ENCODE measurements around the gene CEP68.
"Not testable (repeated sequence)": the region's sequence is repeated elsewhere in the genome, so short reads cannot be mapped to it uniquely, and the experiment has no call there.

CEP68 gene

DNA sequence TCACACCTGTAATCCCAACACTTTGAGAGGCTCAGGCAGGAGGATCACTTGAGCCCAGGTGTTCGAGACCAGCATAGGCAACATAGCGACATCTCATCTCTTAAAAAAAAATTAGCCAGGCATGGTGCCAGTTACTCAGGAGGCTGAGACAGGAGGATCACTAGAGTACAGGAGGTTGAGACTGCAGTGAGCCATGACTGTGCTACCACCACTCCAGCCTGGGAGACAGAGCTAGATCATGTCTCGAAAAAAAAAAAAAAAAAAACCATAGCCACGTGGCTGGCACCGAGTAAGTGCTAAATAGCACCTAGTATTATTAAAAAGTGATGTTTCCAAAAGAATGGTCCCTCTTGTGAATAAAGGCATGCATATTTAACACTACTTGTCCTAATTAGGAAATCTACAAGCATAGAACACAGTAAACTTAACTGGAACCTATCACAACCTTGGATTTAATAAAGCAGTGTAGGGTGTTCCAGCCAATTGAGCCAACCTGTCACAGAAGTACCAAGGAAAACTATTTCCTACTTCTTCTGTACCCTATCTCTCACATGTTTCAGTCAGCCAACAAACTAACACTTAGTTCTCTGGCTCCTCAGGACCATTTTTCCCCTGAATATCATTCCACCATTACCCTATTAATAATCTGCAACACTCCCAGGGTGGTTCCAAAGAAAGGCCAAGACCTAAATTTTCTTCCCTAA, 64.9 kb downstream of the CEP68 start:
- peaks cover 60% of the 10 kb centered on the region for H4K20me1 ChIP-seq (ENCODE audit: insufficient read depth)
- peaks cover 68% of the 10 kb centered on the region for H3K4me1 ChIP-seq (ENCODE audit: low read depth, poor library complexity, severe bottlenecking)
- no peaks in the 10 kb centered on the region for H3K36me3 ChIP-seq (ENCODE audit: insufficient read depth)
- H3K27ac ChIP-seq: no peak overlapping the region
- H3K9ac ChIP-seq: no peak overlapping the region
- H2AFZ ChIP-seq (ENCODE audit: low read depth): no peak overlapping the region
- H3K79me2 ChIP-seq (ENCODE audit: insufficient read depth, low read depth): peaks cover 98% of the 10 kb centered on the region
- no peak overlapping the region for H3K4me2 ChIP-seq
- H3K27me3 ChIP-seq (ENCODE audit: insufficient read depth, low read depth): no peaks in the 10 kb centered on the region
- TF ChIP-seq, protein P1, sequence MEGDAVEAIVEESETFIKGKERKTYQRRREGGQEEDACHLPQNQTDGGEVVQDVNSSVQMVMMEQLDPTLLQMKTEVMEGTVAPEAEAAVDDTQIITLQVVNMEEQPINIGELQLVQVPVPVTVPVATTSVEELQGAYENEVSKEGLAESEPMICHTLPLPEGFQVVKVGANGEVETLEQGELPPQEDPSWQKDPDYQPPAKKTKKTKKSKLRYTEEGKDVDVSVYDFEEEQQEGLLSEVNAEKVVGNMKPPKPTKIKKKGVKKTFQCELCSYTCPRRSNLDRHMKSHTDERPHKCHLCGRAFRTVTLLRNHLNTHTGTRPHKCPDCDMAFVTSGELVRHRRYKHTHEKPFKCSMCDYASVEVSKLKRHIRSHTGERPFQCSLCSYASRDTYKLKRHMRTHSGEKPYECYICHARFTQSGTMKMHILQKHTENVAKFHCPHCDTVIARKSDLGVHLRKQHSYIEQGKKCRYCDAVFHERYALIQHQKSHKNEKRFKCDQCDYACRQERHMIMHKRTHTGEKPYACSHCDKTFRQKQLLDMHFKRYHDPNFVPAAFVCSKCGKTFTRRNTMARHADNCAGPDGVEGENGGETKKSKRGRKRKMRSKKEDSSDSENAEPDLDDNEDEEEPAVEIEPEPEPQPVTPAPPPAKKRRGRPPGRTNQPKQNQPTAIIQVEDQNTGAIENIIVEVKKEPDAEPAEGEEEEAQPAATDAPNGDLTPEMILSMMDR (conservative IDR thresholded peaks at IDR 0.05; ENCODE audit: low read depth, low read length): no peak
- H3K4me3 ChIP-seq (IDR thresholded peaks at IDR 0.05; ENCODE audit: insufficient read depth, low read depth, low read length): no peak overlapping the region

DNA sequence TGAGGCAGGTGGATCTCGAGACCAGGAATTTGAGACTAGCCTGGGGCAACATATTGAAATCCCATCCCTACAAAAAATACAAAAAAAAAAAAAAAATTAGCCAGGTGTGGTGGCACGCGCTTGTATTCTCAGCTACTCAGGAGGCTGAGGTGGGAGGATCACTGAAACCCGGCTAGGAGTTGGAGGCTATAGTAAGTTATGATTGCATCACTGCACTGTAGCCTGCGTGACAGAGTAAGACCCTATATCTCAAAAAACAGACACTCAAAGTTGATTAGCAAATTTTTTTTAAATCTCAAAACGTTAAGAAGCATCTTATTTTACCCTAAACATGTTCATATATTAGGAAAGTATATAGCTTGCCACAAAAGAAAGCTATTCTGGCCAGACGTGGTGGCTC, 66.1 kb downstream of the CEP68 start:
- no peak overlapping the region for H3K4me3 ChIP-seq (IDR thresholded peaks at IDR 0.05; ENCODE audit: insufficient read depth, low read depth, low read length)
- no peaks in the 10 kb centered on the region for H3K27me3 ChIP-seq (ENCODE audit: insufficient read depth, low read depth)
- H3K27ac ChIP-seq: no peak overlapping the region
- H2AFZ ChIP-seq (ENCODE audit: low read depth): no peak overlapping the region
- no peak overlapping the region for H3K9ac ChIP-seq
- H3K36me3 ChIP-seq (ENCODE audit: insufficient read depth): no peaks in the 10 kb centered on the region
- TF ChIP-seq, protein P1 (conservative IDR thresholded peaks at IDR 0.05; ENCODE audit: low read depth, low read length): no peak
- H3K4me1 ChIP-seq (ENCODE audit: low read depth, poor library complexity, severe bottlenecking): peaks cover 76% of the 10 kb centered on the region
- H4K20me1 ChIP-seq (ENCODE audit: insufficient read depth): peaks cover 62% of the 10 kb centered on the region
- H3K79me2 ChIP-seq (ENCODE audit: insufficient read depth, low read depth): peaks cover 98% of the 10 kb centered on the region
- H3K4me2 ChIP-seq: no peak overlapping the region

DNA sequence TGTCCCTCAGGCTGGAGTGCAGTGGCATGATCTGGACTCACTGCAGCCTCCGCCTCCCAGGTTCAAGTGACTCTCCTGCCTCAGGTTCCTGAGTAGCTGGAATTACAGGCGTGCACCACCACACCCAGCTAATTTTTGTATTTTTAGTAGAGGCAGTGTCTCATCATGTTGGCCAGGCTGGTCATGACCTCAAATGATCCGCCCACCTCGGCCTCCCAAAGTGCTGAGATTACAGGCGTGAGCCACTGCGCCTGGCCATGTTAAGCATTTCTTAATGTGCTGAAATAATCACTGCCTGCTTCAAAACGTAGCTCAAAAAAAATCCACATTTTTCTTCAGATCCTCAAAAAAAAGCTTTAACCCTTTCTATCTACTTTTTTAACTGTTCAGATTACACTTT, 69.2 kb downstream of the CEP68 start:
- peaks cover 58% of the 10 kb centered on the region for H3K4me1 ChIP-seq (ENCODE audit: low read depth, poor library complexity, severe bottlenecking)
- not testable (repeated sequence) for H3K36me3 ChIP-seq (ENCODE audit: insufficient read depth); H3K9ac ChIP-seq; H3K27me3 ChIP-seq (ENCODE audit: insufficient read depth, low read depth); H2AFZ ChIP-seq (ENCODE audit: low read depth); H3K4me3 ChIP-seq (IDR thresholded peaks at IDR 0.05; ENCODE audit: insufficient read depth, low read depth, low read length); H3K27ac ChIP-seq
- H4K20me1 ChIP-seq (ENCODE audit: insufficient read depth): peaks cover 53% of the 10 kb centered on the region
- peaks cover 95% of the 10 kb centered on the region for H3K79me2 ChIP-seq (ENCODE audit: insufficient read depth, low read depth)
- H3K4me2 ChIP-seq: peak overlapping the region; percentile 8; the same call in 1 of the 2 replicates

DNA sequence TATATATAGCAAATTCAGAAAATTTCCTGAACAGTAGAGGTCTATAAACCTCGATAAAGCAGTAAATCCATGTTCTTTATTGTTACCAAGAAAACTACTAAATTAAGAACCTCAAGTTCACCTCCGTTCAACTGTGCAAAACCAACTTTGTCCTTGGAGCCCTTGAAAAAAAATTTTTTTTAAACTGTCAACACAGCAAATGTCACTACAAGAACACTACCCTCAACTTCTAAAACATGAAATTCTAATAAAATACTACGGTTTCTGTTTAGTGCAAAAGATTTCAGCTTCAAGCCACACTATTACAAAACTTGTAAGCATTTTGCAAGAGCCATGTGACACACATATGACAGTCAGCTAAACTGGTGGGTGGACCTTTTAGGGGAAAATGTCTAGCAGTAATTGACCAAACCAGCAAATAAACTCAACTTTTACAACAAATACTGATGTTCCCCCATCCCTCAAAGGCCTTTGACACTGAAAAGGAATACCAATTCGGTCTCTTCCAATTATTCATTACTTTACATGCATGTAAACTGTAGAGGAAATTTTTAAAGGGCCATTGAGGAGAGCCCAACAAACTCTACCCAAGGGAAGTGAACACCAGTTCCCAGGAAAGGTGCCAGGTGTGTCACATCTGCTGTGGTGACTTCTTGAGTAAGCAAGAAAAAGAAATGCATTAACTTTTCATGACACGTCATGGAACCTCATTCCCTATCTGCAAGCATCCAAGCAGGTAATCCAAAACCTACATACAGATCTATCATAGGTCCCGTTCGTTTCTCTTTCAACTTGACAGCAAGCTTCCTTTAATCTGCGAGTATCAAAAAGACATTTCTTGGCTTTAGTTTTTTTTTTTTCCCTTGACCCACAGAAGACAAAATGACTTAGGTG, 72.3 kb downstream of the CEP68 start:
- H3K4me3 ChIP-seq (IDR thresholded peaks at IDR 0.05; ENCODE audit: insufficient read depth, low read depth, low read length): peak overlapping the region; percentile 79

More for the DNA sequence above, 72.3 kb downstream of the CEP68 start:
- Histone ChIP-seq H3K4me2 (peak overlapping the region; percentile 82), H2AFZ (ENCODE audit: low read depth) (no peak overlapping the region), H3K27ac (peak overlapping the region; percentile 76; the same call in 1 of the 2 replicates), H3K4me1 (ENCODE audit: low read depth, poor library complexity, severe bottlenecking) (peaks cover 57% of the 10 kb centered on the region), H3K79me2 (ENCODE audit: insufficient read depth, low read depth) (peaks cover 64% of the 10 kb centered on the region), H3K27me3 (ENCODE audit: insufficient read depth, low read depth) (no peaks in the 10 kb centered on the region), H4K20me1 (ENCODE audit: insufficient read depth) (peaks cover 40% of the 10 kb centered on the region), H3K9ac (peak overlapping the region; percentile 90; the same call in 1 of the 2 replicates), H3K36me3 (ENCODE audit: insufficient read depth) (no peaks in the 10 kb centered on the region)
- TF ChIP-seq, protein P1 (conservative IDR thresholded peaks at IDR 0.05; ENCODE audit: low read depth, low read length): no peak

All from KMS-11 (cell line).